Measurements from ENCODE around the gene TRIM6. TPM values are rescaled to one million over a fixed set of nuclear protein-coding genes. Genes with fewer than 3 reads are reported as not detected.

The TRIM6 gene
- polyA plus RNA-seq, 2 of the 4 experiments (the other 2 are of a cell fraction), result 22.6 to 52.8 TPM

Other genes starting within 250 kb of the TRIM6 start
- not detected in 2 replicates for gene OR51B6, start 245.1 kb upstream of the TRIM6 start, polyA plus RNA-seq (2011; rRNA removed)
- gene OR51B6, start 245.1 kb upstream of the TRIM6 start, polyA plus RNA-seq (2017; fragmentation: RNase III; extraction: RNeasy Plus Mini Kit Qiagen cat#74134 plus additional on column Dnase treatment), result not detected in 3 replicates
- not detected in 2 replicates for gene OR51M1, start 212.8 kb upstream of the TRIM6 start, polyA plus RNA-seq (2011; rRNA removed)
- gene OR51M1, start 212.8 kb upstream of the TRIM6 start, polyA plus RNA-seq (2017; fragmentation: RNase III; extraction: RNeasy Plus Mini Kit Qiagen cat#74134 plus additional on column Dnase treatment), result not detected in 3 replicates
- not detected in 2 replicates for gene OR51Q1, start 174.5 kb upstream of the TRIM6 start, polyA plus RNA-seq (2011; rRNA removed)
- gene OR51Q1, start 174.5 kb upstream of the TRIM6 start, polyA plus RNA-seq (2017; fragmentation: RNase III; extraction: RNeasy Plus Mini Kit Qiagen cat#74134 plus additional on column Dnase treatment), result not detected in 3 replicates
- gene OR51I1, start 155.1 kb upstream of the TRIM6 start, polyA plus RNA-seq (2011; rRNA removed), result not detected in 2 replicates
- not detected in 3 replicates for gene OR51I1, start 155.1 kb upstream of the TRIM6 start, polyA plus RNA-seq (2017; fragmentation: RNase III; extraction: RNeasy Plus Mini Kit Qiagen cat#74134 plus additional on column Dnase treatment)
- gene OR51I2, start 147.3 kb upstream of the TRIM6 start, polyA plus RNA-seq (2011; rRNA removed), result not detected in 2 replicates
- not detected in 3 replicates for gene OR51I2, start 147.3 kb upstream of the TRIM6 start, polyA plus RNA-seq (2017; fragmentation: RNase III; extraction: RNeasy Plus Mini Kit Qiagen cat#74134 plus additional on column Dnase treatment)
- not detected in 2 replicates for gene OR52D1, start 108.0 kb upstream of the TRIM6 start, polyA plus RNA-seq (2011; rRNA removed)
- not detected in 3 replicates for gene OR52D1, start 108.0 kb upstream of the TRIM6 start, polyA plus RNA-seq (2017; fragmentation: RNase III; extraction: RNeasy Plus Mini Kit Qiagen cat#74134 plus additional on column Dnase treatment)
- not detected in 2 replicates for gene UBQLN3, start 86.7 kb upstream of the TRIM6 start, polyA plus RNA-seq (2011; rRNA removed)
- not detected in 3 replicates for gene UBQLN3, start 86.7 kb upstream of the TRIM6 start, polyA plus RNA-seq (2017; fragmentation: RNase III; extraction: RNeasy Plus Mini Kit Qiagen cat#74134 plus additional on column Dnase treatment)
- 0.41 and 0.71 TPM in 2 replicates for gene UBQLNL, start 79.9 kb upstream of the TRIM6 start, polyA plus RNA-seq (2011; rRNA removed)
- 0.06 to 0.13 TPM (median 0.12 TPM) in 3 replicates for gene UBQLNL, start 79.9 kb upstream of the TRIM6 start, polyA plus RNA-seq (2017; fragmentation: RNase III; extraction: RNeasy Plus Mini Kit Qiagen cat#74134 plus additional on column Dnase treatment)
- gene OR52H1, start 48.1 kb upstream of the TRIM6 start, polyA plus RNA-seq (2011; rRNA removed), result not detected in 2 replicates
- gene OR52H1, start 48.1 kb upstream of the TRIM6 start, polyA plus RNA-seq (2017; fragmentation: RNase III; extraction: RNeasy Plus Mini Kit Qiagen cat#74134 plus additional on column Dnase treatment), result not detected in 3 replicates
- gene OR52B6, start 15.8 kb upstream of the TRIM6 start, polyA plus RNA-seq (2011; rRNA removed), result not detected in 2 replicates
- gene OR52B6, start 15.8 kb upstream of the TRIM6 start, polyA plus RNA-seq (2017; fragmentation: RNase III; extraction: RNeasy Plus Mini Kit Qiagen cat#74134 plus additional on column Dnase treatment), result not detected in 3 replicates
- gene TRIM34, start 28.4 kb downstream of the TRIM6 start, polyA plus RNA-seq (2011; rRNA removed), result 11.7 and 15.2 TPM in 2 replicates
- gene TRIM34, start 28.4 kb downstream of the TRIM6 start, polyA plus RNA-seq (2017; fragmentation: RNase III; extraction: RNeasy Plus Mini Kit Qiagen cat#74134 plus additional on column Dnase treatment), result 6.1 to 8.1 TPM (median 6.8 TPM) in 3 replicates
- gene TRIM5, start 88.4 kb downstream of the TRIM6 start, polyA plus RNA-seq (2011; rRNA removed), result 30.5 and 32.6 TPM in 2 replicates
- 19.6 to 22.8 TPM (median 21.9 TPM) in 3 replicates for gene TRIM5, start 88.4 kb downstream of the TRIM6 start, polyA plus RNA-seq (2017; fragmentation: RNase III; extraction: RNeasy Plus Mini Kit Qiagen cat#74134 plus additional on column Dnase treatment)
- gene TRIM22, start 93.2 kb downstream of the TRIM6 start, polyA plus RNA-seq (2011; rRNA removed), result 2.4 and 2.7 TPM in 2 replicates
- 1.2 to 1.5 TPM (median 1.4 TPM) in 3 replicates for gene TRIM22, start 93.2 kb downstream of the TRIM6 start, polyA plus RNA-seq (2017; fragmentation: RNase III; extraction: RNeasy Plus Mini Kit Qiagen cat#74134 plus additional on column Dnase treatment)
- not detected in 2 replicates for gene OR56B1, start 139.8 kb downstream of the TRIM6 start, polyA plus RNA-seq (2011; rRNA removed)
- gene OR56B1, start 139.8 kb downstream of the TRIM6 start, polyA plus RNA-seq (2017; fragmentation: RNase III; extraction: RNeasy Plus Mini Kit Qiagen cat#74134 plus additional on column Dnase treatment), result not detected in 3 replicates
- gene OR52N4, start 157.6 kb downstream of the TRIM6 start, polyA plus RNA-seq (2011; rRNA removed), result not detected in 2 replicates
- gene OR52N4, start 157.6 kb downstream of the TRIM6 start, polyA plus RNA-seq (2017; fragmentation: RNase III; extraction: RNeasy Plus Mini Kit Qiagen cat#74134 plus additional on column Dnase treatment), result not detected in 3 replicates
- gene OR52N5, start 186.7 kb downstream of the TRIM6 start, polyA plus RNA-seq (2011; rRNA removed), result not detected in 2 replicates
- gene OR52N5, start 186.7 kb downstream of the TRIM6 start, polyA plus RNA-seq (2017; fragmentation: RNase III; extraction: RNeasy Plus Mini Kit Qiagen cat#74134 plus additional on column Dnase treatment), result not detected in 3 replicates
- not detected in 2 replicates for gene OR52N1, start 194.6 kb downstream of the TRIM6 start, polyA plus RNA-seq (2011; rRNA removed)
- gene OR52N1, start 194.6 kb downstream of the TRIM6 start, polyA plus RNA-seq (2017; fragmentation: RNase III; extraction: RNeasy Plus Mini Kit Qiagen cat#74134 plus additional on column Dnase treatment), result not detected in 3 replicates
- gene OR52N2, start 212.3 kb downstream of the TRIM6 start, polyA plus RNA-seq (2011; rRNA removed), result not detected in 2 replicates
- not detected in 3 replicates for gene OR52N2, start 212.3 kb downstream of the TRIM6 start, polyA plus RNA-seq (2017; fragmentation: RNase III; extraction: RNeasy Plus Mini Kit Qiagen cat#74134 plus additional on column Dnase treatment)
- gene OR52E6, start 245.3 kb downstream of the TRIM6 start, polyA plus RNA-seq (2011; rRNA removed), result not detected in 2 replicates
- not detected in 3 replicates for gene OR52E6, start 245.3 kb downstream of the TRIM6 start, polyA plus RNA-seq (2017; fragmentation: RNase III; extraction: RNeasy Plus Mini Kit Qiagen cat#74134 plus additional on column Dnase treatment)